H1 (cell line): ENCODE measurements around the gene TBC1D4. TPM values are rescaled to one million over a fixed set of nuclear protein-coding genes. Genes with fewer than 3 reads are reported as not detected.

Experiments
- CTCF ChIA-PET: fragments of 300-600 bp; sonication (Branson Sonifier 250); formaldehyde crosslinking; loops from one replicate; lab custom pipeline; 2021; ENCODE audit not compliant: partially characterized antibody; lab: Charles Lee
- POLR2A ChIA-PET: fragments of 300-600 bp; sonication (Branson Sonifier 250); formaldehyde crosslinking; loops from one replicate; lab custom pipeline; 2021; ENCODE audit warnings: inconsistent platforms; ENCODE audit not compliant: partially characterized antibody; lab: Charles Lee
- DNase-seq, 2 experiments: peaks; one replicate each; pipeline versions ENCODE4 v3.0.0 to v3.0.0-alpha.2; 2010 to 2022; ENCODE audit warnings: low spot score in 2 of 2, low read depth in 1 of 2, mixed read lengths in 1 of 2
- FAIRE-seq: peaks from 2 replicates; lab custom pipeline; 2011; peaks lifted over from hg19 to GRCh38; lab: Jason Lieb, UNC
- H2AFZ ChIP-seq: 2 replicates; pipeline ENCODE4 v1.8.1; 2012; ENCODE audit warnings: low read length, inconsistent platforms
- H2AK5ac ChIP-seq: 2 replicates; pipeline ENCODE4 v1.6.1; 2013; ENCODE audit warnings: low read depth, low read length
- H2BK120ac ChIP-seq: replicated peaks from 2 replicates; pipeline ENCODE3; 2013; ENCODE audit warnings: low read depth, low read length, inconsistent platforms
- H2BK12ac ChIP-seq: 2 replicates; pipeline ENCODE4 v1.6.1; 2013; ENCODE audit warnings: low read depth, low read length
- H2BK15ac ChIP-seq: 2 replicates; pipeline ENCODE4 v1.6.1; 2013; ENCODE audit warnings: low read length
- H2BK20ac ChIP-seq: 2 replicates; pipeline ENCODE4 v1.6.1; 2013; ENCODE audit warnings: low read length
- H2BK5ac ChIP-seq: 2 replicates; pipeline ENCODE4 v1.6.1; 2013; ENCODE audit warnings: low read depth, low read length
- H3K14ac ChIP-seq: 2 replicates; pipeline ENCODE4 v1.6.1; 2013; ENCODE audit warnings: inconsistent platforms; ENCODE audit not compliant: insufficient read length
- H3K18ac ChIP-seq: 2 replicates; pipeline ENCODE4 v1.6.1; 2013; ENCODE audit warnings: low read length; ENCODE audit errors: extremely low read depth
- H3K23ac ChIP-seq: 2 replicates; pipeline ENCODE4 v1.6.1; 2013; ENCODE audit warnings: inconsistent platforms; ENCODE audit not compliant: insufficient read length
- H3K23me2 ChIP-seq: 2 replicates; pipeline ENCODE4 v1.6.1; 2013; ENCODE audit warnings: low read depth, low read length
- H3K27ac ChIP-seq: 2 replicates; pipeline ENCODE4 v1.6.1; 2011; ENCODE audit warnings: low read depth, low read length, inconsistent platforms
- H3K27me3 ChIP-seq, 4 experiments: replicated peaks in 1 of 4; 1 replicate in 1 of 4; 2 replicates in 3 of 4; pipeline versions ENCODE4 v1.6.1 to v1.8.1; 2011 to 2013; ENCODE audit warnings: low read length in 3 of 4, mild to moderate bottlenecking in 3 of 4, inconsistent platforms in 2 of 4, mixed read lengths in 2 of 4, moderate library complexity in 1 of 4; ENCODE audit not compliant: control insufficient read depth in 3 of 4, insufficient read depth in 3 of 4; ENCODE audit errors: extremely low read depth in 1 of 4
- H3K36me3 ChIP-seq, 4 experiments: 2 replicates each; pipeline versions ENCODE4 v1.6.1 to v1.8.1; 2011 to 2013; ENCODE audit warnings: mild to moderate bottlenecking in 4 of 4, low read length in 3 of 4, moderate library complexity in 2 of 4, control low read depth in 1 of 4, inconsistent platforms in 1 of 4; ENCODE audit not compliant: insufficient read depth in 4 of 4, control insufficient read depth in 2 of 4
- H3K4ac ChIP-seq: replicated peaks from 2 replicates; pipeline ENCODE3; 2013; ENCODE audit warnings: low read length, low read depth, mixed read lengths, inconsistent platforms; ENCODE audit not compliant: insufficient read length
- H3K4me1 ChIP-seq, 4 experiments: replicated peaks in 1 of 4; 1 replicate in 1 of 4; 2 replicates in 3 of 4; pipeline versions ENCODE4 v1.6.1 to v1.8.1; 2011 to 2013; ENCODE audit warnings: low read length in 3 of 4, inconsistent platforms in 2 of 4, mixed read lengths in 1 of 4; ENCODE audit not compliant: insufficient read depth in 4 of 4, control insufficient read depth in 3 of 4
- H3K4me2 ChIP-seq, 2 experiments: 2 replicates each; pipeline versions ENCODE4 v1.6.1 to v1.8.1; 2011 to 2013; ENCODE audit warnings: low read depth in 2 of 2, low read length in 2 of 2, control low read depth in 1 of 2, inconsistent platforms in 1 of 2, mild to moderate bottlenecking in 1 of 2; ENCODE audit not compliant: insufficient read depth in 1 of 2
- H3K4me3 ChIP-seq, 4 experiments: fragments of 200-600, 300-600 bp in 1 of 4; sonication (generic), shearing (Covaris generic), sonication (Bioruptor Twin) in 1 of 4; 2 replicates each; pipeline versions ENCODE4 v1.5.1 to v1.8.1; 2011 to 2016; ENCODE audit warnings: low read length in 4 of 4, low read depth in 3 of 4, control low read depth in 2 of 4, inconsistent platforms in 2 of 4, mild to moderate bottlenecking in 2 of 4, mixed read lengths in 1 of 4, moderate library complexity in 1 of 4; ENCODE audit not compliant: insufficient read depth in 2 of 4; ENCODE audit errors: extremely low read depth in 1 of 4
- H3K56ac ChIP-seq: replicated peaks from 2 replicates; pipeline ENCODE3; 2013; ENCODE audit warnings: low read depth, mild to moderate bottlenecking, mixed read lengths, low read length, inconsistent platforms; ENCODE audit not compliant: insufficient read length
- H3K79me1 ChIP-seq: 2 replicates; pipeline ENCODE4 v1.6.1; 2013; ENCODE audit warnings: low read depth, low read length, control low read depth
- H3K79me2 ChIP-seq, 2 experiments: 2 replicates each; pipeline versions ENCODE4 v1.6.1 to v1.8.1; 2012 to 2013; ENCODE audit warnings: low read length in 2 of 2, mild to moderate bottlenecking in 2 of 2, inconsistent platforms in 1 of 2; ENCODE audit not compliant: insufficient read depth in 2 of 2, control insufficient read depth in 1 of 2
- H3K9ac ChIP-seq, 4 experiments: replicated peaks in 1 of 4; 1 replicate in 1 of 4; 2 replicates in 3 of 4; pipeline versions ENCODE4 v1.6.1 to v1.8.1; 2011 to 2013; ENCODE audit warnings: low read depth in 3 of 4, low read length in 3 of 4, control low read depth in 2 of 4, mild to moderate bottlenecking in 2 of 4, moderate library complexity in 2 of 4, inconsistent platforms in 1 of 4; ENCODE audit errors: extremely low read depth in 1 of 4
- H3K9me3 ChIP-seq, 2 experiments: 2 replicates each; pipeline versions ENCODE4 v1.6.1 to v1.8.1; 2012 to 2013; ENCODE audit warnings: mild to moderate bottlenecking in 2 of 2, moderate library complexity in 2 of 2, control low read depth in 1 of 2, inconsistent platforms in 1 of 2, low read depth in 1 of 2, low read length in 1 of 2, mixed read lengths in 1 of 2; ENCODE audit not compliant: insufficient read depth in 2 of 2
- H4K20me1 ChIP-seq, 2 experiments: replicated peaks in 1 of 2; 2 replicates each; pipeline versions ENCODE3 to v1.8.1; 2011 to 2013; ENCODE audit warnings: inconsistent platforms in 2 of 2, low read length in 2 of 2, mild to moderate bottlenecking in 1 of 2; ENCODE audit not compliant: insufficient read depth in 2 of 2, control insufficient read depth in 1 of 2
- H4K5ac ChIP-seq: 2 replicates; pipeline ENCODE4 v1.6.1; 2013; ENCODE audit warnings: low read length, low read depth, mixed read lengths, inconsistent platforms; ENCODE audit not compliant: insufficient read length
- H4K8ac ChIP-seq: 2 replicates; pipeline ENCODE4 v1.8.0; 2013; ENCODE audit warnings: mild to moderate bottlenecking, moderate library complexity, low read length, inconsistent platforms; ENCODE audit not compliant: insufficient read depth; ENCODE audit errors: extremely low read depth
- H4K91ac ChIP-seq: replicated peaks from 2 replicates; pipeline ENCODE3; 2013; ENCODE audit warnings: low read length, mixed read lengths, inconsistent platforms; ENCODE audit not compliant: insufficient read length
- BRCA1 ChIP-seq: IDR thresholded peaks from 2 replicates; pipeline ENCODE4 v1.6.1; 2012; ENCODE audit warnings: low read depth, low read length, improper control_type of control experiment
- JUN ChIP-seq: IDR thresholded peaks from 2 replicates; pipeline ENCODE4 v1.6.1; 2011; ENCODE audit warnings: low read depth, mild to moderate bottlenecking, improper control_type of control experiment, low read length
- POU5F1 ChIP-seq: IDR thresholded peaks from 2 replicates; pipeline ENCODE4 v1.6.1; 2011; ENCODE audit warnings: low read depth, mild to moderate bottlenecking, low read length, moderate library complexity
- RXRA ChIP-seq: IDR thresholded peaks from 2 replicates; pipeline ENCODE4 v1.6.1; 2011; ENCODE audit warnings: low read depth, mild to moderate bottlenecking, low read length, moderate library complexity; ENCODE audit not compliant: insufficient read depth
- WGBS, 2 experiments: shearing (Covaris generic) in 1 of 2; methylation state at CpG; one replicate each; pipeline versions ENCODE4 v1.1.6 to v1.1.7; 2013 to 2015; ENCODE audit warnings: low lambda C conversion rate in 2 of 2, mixed read lengths in 2 of 2, inconsistent platforms in 1 of 2, low coverage in 1 of 2, missing lambda C conversion rate in 1 of 2; ENCODE audit not compliant: insufficient replicate concordance in 2 of 2, insufficient coverage in 1 of 2, insufficient read length in 1 of 2; ENCODE audit errors: extremely low coverage in 1 of 2, missing lambda C conversion rate in 1 of 2; 5-methylcytosine and 5-hydroxymethylcytosine counted together
- polyA plus RNA-seq, 7 experiments: library from polyadenylated mRNA; depleted of rRNA in 3 of 7; stranded (reverse) in 5 of 7; unstranded in 2 of 7; fragments of >200 nt in 5 of 7; fragments of 200-250 nt in 2 of 7; gene quantifications; 1 replicate in 5 of 7; 2 replicates in 1 of 7; 4 replicates in 1 of 7; pipeline versions ENCODE4 v1.2.1 to v1.2.3, GENCODE V29; 2011 to 2013; ENCODE audit warnings: missing spikeins in 2 of 7, mixed read lengths in 2 of 7
- total RNA-seq: library from RNA; stranded (reverse); fragmentation: NEBNext Ultra II Directional; extraction: Animal tissue kit (Norgen Biotek cat#: 25700); gene quantifications from 2 replicates; pipeline ENCODE4 v1.2.1, GENCODE V29; 2021

The TBC1D4 gene
- total and polyA plus RNA-seq, 2 of the 8 experiments (the other 6 are each of a cell fraction or from before 2014, with no cell fraction given): 16.7 to 39.0 TPM

DNA sequence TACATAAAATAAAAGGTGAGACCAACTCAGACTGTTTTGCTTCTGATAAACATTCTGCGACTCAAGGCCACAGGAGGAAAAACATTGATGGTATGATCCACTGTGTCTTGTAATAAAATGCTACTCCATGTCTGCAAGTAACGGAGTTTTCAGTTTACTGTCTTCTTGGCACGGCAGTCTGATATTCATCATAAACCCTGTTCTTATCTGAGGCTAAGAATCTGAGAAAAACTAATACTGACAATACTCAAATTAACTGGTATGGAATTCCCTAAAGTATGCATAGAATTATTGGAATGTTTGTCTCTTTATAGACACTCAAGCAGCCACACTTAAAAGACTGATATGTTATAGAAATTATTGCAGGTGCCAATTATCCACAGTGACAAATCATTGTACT lies 125.5 kb downstream of the TBC1D4 start:
- H2AK5ac ChIP-seq: no peak overlapping the region
- FAIRE-seq (no peak), DNase-seq (no peak)
- no peak overlapping the region for H3K18ac ChIP-seq
- H3K4me3 ChIP-seq: no peak overlapping the region
- no peak overlapping the region for H4K91ac ChIP-seq
- H3K79me2 ChIP-seq: no peaks in the 10 kb centered on the region
- POLR2A ChIA-PET: no interaction called here
- H3K27me3 ChIP-seq: no peaks in the 10 kb centered on the region
- no peak overlapping the region for H2BK15ac ChIP-seq
- H4K8ac ChIP-seq: no peak overlapping the region
- TF ChIP-seq RXRA: no peak
- no peak for TF ChIP-seq JUN
- no peak for TF ChIP-seq BRCA1
- TF ChIP-seq POU5F1: no peak
- H2BK20ac ChIP-seq: no peak overlapping the region
- no peaks in the 10 kb centered on the region for H3K23me2 ChIP-seq
- H3K9ac ChIP-seq: no peak overlapping the region
- H3K9me3 ChIP-seq: 0 out of 4 replicates have a peak, but pooled peaks cover 0 to 4% of the 10 kb centered on the region in 2 experiments
- 90% methylated on average over 3 of the region's 3 CpGs; no CpG with 5 or more reads in 1 of the 2 experiments for WGBS, 2 experiments
- CTCF ChIA-PET: interaction anchor here (1.0 to 1.8 kb wide), 3 partner anchors 18 to 1145 kb away, joined by 3 to 5 read pairs (median 4); no protein-coding TSS in a partner anchor
- no peak overlapping the region for H3K14ac ChIP-seq
- H3K27ac ChIP-seq: no peak overlapping the region
- H3K23ac ChIP-seq: no peak overlapping the region
- H3K56ac ChIP-seq: no peak overlapping the region
- H3K4me2 ChIP-seq: no peak overlapping the region
- no peaks in the 10 kb centered on the region for H3K79me1 ChIP-seq
- H2AFZ ChIP-seq: no peak overlapping the region
- no peak overlapping the region for H4K5ac ChIP-seq
- peaks cover 0 to 6% (median 0%) of the 10 kb centered on the region in 4 experiments; a peak in 1 of 7 replicates for H3K4me1 ChIP-seq
- peaks cover 0 to 8% (median 1%) of the 10 kb centered on the region in 4 experiments; a peak in 2 of 8 replicates for H3K36me3 ChIP-seq
- no peak overlapping the region for H3K4ac ChIP-seq
- H2BK5ac ChIP-seq: no peak overlapping the region
- no peak overlapping the region for H2BK120ac ChIP-seq
- no peaks in the 10 kb centered on the region for H4K20me1 ChIP-seq
- H2BK12ac ChIP-seq: no peak overlapping the region
